HL-60 (cell line): ENCODE results near the gene EPHB3.

Source experiments
- DNase-seq, 2 experiments: peaks; one replicate each; pipeline ENCODE4 v3.0.0-alpha.2; 2010 to 2020; ENCODE audit warnings: low read depth in 1 of 2, low spot score in 1 of 2
- H3K27ac ChIP-seq: fragments of 250-450 bp; sonication (Bioruptor Pico); replicated peaks from 2 replicates; pipeline ENCODE4 v1.5.1; 2020; ENCODE audit warnings: mild to moderate bottlenecking, moderate library complexity
- H3K27me3 ChIP-seq: fragments of 250-450 bp; sonication (Bioruptor Pico); 2 replicates; pipeline ENCODE4 v1.5.1; 2021; ENCODE audit warnings: mild to moderate bottlenecking, moderate library complexity; ENCODE audit not compliant: insufficient read depth, poor library complexity, severe bottlenecking
- H3K4me3 ChIP-seq: replicated peaks from 2 replicates; pipeline ENCODE4 v1.5.1; 2011; ENCODE audit warnings: mild to moderate bottlenecking, control low read depth, low read length; ENCODE audit not compliant: insufficient read depth
- CTCF ChIP-seq: IDR thresholded peaks from one replicate; pipeline ENCODE4 v1.5.1; 2011; ENCODE audit warnings: low read length, control low read depth, inconsistent platforms; ENCODE audit not compliant: insufficient read depth
- GABPA ChIP-seq: IDR thresholded peaks from 2 replicates; pipeline ENCODE4 v1.6.1; 2012; ENCODE audit warnings: low read depth
- POLR2AphosphoS5 ChIP-seq: IDR thresholded peaks from 2 replicates; pipeline ENCODE4 v1.6.1; 2012; ENCODE audit warnings: low read depth
- REST ChIP-seq: IDR thresholded peaks from 2 replicates; pipeline ENCODE4 v1.6.1; 2012; ENCODE audit warnings: low read depth; ENCODE audit not compliant: insufficient replicate concordance
- SPI1 ChIP-seq: IDR thresholded peaks from 2 replicates; pipeline ENCODE4 v1.6.1; 2012; ENCODE audit warnings: low read depth, mild to moderate bottlenecking, borderline replicate concordance

EPHB3 gene

GRCh38 chr3:184597829-184598573, 36.4 kb downstream of the EPHB3 start:
- peaks cover 16% of the 10 kb centered on the region for H3K27me3 ChIP-seq
- DNase-seq, result no peak
- H3K4me3 ChIP-seq, result no peak overlapping the region
- TF ChIP-seq CTCF (no peak), SPI1 (no peak), GABPA (no peak), REST (no peak)
- H3K27ac ChIP-seq, result no peak overlapping the region

GRCh38 chr3:184598574-184598927, 37.0 kb downstream of the EPHB3 start:
- Histone ChIP-seq H3K4me3 (no peak overlapping the region), H3K27me3 (peaks cover 22% of the 10 kb centered on the region), H3K27ac (no peak overlapping the region)
- no peak for DNase-seq
- no peak for TF ChIP-seq REST
- no peak for TF ChIP-seq SPI1
- TF ChIP-seq GABPA, result no peak
- no peak for TF ChIP-seq CTCF
- TF ChIP-seq POLR2AphosphoS5, result no peak

- TF ChIP-seq CTCF (no peak), GABPA (no peak), REST (no peak), POLR2AphosphoS5 (no peak), SPI1 (no peak)
- H3K27ac ChIP-seq, result no peak overlapping the region
- no peak for DNase-seq
- peaks cover 28% of the 10 kb centered on the region for H3K27me3 ChIP-seq
- H3K4me3 ChIP-seq, result no peak overlapping the region
Observed at GRCh38 chr3:184599143-184599542, 37.6 kb downstream of the EPHB3 start.
